HG03066 (cell line): ENCODE results near the gene CPNE7.
"Not testable (repeated sequence)": the region's sequence is repeated elsewhere in the genome, so short reads cannot be mapped to it uniquely, and the experiment has no call there.

Experiments used
- ATAC-seq: cut with Tn5 transposase; IDR thresholded peaks from one replicate; pipeline ENCODE4 v1.9.1; 2021; ENCODE audit warnings: low read depth; ENCODE audit not compliant: unreplicated experiment

CPNE7 gene

DNA sequence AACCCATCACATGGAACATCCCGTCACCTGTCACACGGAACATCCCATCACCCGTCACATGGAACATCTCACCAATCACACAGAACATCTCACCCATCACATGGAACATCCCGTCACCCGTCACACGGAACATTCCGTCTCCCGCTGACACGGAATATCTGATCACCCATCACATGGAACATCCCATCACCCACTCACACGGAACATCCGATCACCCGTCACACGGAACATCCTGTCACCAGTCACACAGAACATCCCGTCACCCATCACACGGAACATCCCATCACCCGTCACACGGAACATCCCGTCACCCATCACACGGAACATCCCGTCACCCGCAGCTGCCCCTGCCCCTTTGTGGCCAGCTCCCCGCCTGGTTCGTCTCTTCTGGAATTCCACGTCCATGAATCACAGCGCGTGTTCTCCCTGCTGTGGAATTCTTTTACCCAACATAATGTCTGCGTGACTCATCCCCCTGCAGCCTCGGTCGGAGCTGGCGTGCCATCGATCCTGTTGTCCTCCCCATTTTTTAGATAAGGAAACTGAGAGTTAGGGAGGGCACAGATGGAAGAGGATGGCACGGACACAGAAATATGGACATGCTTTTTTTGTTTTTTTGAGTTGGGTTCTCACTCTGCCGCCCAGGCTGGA, 5.6 kb downstream of the CPNE7 start:
- ATAC-seq, result no peak

DNA sequence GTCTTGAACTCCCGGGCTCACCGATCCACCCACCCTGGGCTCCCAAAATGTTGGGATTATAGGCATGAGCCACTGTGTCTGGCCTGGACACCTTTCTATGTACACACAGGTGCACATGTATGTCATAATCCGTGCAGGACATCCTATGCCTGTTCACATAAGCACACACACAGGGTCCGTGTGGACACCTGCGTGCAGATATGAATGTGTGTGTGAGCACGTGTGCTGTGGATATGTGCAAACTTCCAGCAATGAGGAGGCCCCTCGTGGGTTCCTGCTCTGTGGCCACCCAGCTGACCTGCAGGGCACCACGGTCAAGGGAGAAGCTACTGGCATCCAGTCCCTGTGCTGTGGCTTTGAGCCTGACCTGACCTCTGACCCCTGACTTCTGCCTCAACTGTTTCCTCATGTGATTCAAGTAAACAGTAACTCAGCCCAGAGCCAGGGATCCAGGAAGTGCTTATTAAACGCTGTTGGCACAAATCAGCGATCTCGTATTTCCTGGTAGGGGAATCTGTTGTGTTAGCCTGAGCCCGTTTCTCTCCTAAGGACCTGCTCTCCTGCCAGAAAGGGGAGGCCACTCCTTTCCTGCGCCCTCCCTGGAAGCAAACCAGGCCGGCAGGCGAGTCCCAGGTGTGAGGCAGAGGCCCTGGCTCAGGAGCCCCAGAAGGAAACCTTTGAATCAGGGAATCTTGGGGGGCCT, 6.5 kb downstream of the CPNE7 start:
- no peak for ATAC-seq

DNA sequence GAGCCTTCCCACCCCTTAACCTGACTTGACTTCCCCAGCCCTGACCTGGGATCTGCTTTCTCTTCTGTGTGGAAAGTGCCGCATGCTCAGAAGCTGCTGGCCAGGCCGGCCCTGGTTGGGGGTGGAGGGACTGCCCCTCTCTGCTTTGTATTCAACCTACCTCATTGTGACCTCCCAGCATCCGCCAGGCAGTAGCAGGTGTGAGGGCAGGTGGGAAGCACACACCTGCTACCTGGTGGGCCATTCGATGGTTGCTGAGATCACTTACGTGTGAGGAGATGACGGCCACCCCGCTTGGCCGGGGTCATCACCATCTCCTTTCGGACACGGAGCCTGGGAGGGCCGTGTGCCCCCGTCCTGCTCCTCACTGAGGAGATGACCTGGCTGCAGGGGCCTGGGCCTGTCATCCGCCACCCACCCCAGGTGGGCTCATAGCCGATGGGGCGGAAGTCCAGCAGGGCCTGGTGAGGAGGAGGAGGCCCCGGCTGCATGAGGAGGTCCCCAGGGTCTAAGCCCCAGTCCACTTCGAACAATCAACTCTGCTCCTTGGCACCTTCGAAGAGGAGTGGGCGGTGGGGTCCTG, 7.1 kb downstream of the CPNE7 start:
- no peak for ATAC-seq

DNA sequence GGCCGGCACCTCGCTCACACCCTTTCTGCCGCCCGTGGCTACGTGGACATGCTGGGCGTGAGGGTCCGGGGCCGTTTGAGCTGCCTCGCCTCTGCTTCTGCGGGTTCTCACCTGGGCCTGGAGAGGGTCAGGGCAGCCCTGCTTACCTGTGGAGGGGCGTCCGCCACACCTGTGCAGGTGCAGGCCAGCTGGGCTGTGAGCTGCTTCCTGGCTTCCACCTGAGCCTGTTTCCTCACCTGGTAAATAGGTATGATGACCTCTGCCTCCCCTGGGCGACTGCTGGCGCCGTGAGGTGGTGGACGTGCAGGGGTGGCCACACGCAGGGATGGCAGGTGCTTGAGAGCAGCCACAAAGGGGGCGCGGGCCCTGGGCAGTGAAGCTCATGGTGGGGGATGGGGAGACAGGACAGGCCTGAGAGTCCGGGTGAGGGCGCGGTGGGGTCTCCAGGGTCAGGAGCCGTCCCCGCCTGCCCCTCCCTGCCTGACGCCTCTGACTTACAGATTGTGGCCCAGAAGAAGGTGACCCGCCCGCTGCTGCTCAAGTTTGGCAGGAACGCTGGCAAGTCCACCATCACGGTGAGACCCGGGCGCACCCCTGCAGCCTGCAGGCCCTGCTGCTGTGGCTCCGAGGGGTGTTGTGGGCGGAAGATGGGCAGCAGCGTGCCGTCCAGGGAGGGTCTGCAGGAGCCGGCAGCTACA, 7.8 kb downstream of the CPNE7 start:
- ATAC-seq, result no peak

DNA sequence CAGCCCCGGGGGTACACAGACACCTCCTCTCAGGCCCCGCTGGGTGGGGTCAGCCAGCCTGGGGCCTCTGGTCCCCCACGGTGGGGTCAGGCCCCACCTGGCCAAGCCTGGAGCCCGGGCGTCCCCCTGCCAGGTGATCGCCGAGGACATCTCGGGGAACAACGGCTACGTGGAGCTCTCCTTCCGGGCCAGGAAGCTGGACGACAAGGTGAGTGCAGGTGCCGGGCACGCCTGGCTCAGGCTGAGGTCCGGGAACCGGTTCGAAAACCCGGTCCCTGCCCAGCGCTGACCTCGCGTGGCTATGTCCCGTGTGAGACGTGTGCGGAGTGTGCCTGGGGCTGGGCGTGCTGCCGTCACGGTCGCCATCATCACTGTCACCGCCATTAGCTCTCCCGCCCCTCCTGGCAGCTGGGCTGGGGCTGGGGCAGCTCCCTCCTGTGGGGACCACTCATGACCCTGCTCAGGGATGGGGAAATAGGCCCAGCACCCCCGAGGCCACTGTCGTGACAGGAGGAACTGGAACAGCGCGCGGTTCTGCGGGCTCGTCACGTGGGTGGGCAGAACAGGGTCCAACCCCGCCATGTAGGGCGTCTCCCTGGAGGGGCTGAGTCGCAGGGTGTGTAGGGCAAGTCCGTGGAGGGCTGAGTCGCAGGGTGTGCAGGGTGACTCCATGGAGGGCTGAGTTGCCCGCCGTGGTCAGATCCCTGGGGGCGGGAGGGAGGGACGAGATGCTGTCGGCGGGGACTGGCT, 8.5 kb downstream of the CPNE7 start:
- ATAC-seq, result no peak

DNA sequence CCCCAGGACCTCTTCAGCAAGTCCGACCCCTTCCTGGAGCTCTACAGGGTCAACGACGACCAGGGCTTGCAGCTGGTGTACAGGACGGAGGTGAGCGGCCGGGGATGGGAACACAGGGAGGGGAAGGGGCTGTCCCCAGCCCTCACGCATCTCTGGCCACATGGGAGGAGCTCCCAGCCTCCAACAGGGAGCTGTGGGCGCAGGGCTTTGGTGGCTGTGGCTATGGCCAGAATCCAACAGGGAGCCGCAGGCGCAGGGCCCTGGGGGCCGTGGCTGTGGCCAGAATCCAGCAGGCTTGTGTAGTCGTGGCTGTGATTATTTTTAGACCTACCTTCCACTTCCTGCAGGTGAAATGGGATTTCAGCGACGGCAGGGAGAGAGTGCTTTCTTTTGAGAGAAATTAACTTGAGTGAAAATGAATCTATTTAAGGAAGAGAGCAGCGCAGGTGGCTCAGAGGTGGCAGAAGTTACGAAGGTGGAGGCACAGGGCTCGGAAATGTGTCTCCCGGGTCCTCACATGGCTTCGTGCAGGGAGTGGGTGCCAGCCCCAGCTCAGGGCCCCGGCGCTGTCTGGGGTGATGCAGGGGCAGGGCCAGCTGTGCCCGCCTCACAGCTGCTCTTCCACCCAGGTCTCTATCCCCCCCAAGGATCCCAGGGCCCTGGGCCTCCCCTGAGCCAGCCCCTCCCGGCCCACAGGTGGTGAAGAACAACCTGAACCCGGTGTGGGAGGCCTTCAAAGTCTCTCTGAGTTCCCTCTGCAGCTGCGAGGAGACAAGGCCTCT, 9.4 kb downstream of the CPNE7 start:
- ATAC-seq, result no peak

DNA sequence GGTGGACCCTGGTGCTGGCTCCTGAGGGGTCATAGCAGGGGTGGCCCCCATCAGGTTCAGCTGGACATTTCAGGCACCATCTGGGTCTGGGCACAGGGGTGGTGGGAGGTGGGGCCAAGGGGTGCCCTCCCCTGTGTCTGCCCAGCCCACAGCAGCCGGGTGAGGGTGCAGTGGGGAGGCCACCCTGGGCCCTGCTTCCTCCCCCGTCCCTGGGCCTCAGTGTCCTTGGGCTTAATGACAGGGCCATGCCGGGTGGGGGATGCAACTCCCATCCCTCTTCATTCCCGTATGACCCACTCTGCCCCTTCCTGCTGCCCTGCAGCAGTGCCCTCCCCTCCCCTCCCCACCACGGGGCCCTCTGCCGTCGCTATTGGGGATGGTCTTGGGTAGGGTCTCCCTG, 10.7 kb downstream of the CPNE7 start:
- no peak for ATAC-seq

DNA sequence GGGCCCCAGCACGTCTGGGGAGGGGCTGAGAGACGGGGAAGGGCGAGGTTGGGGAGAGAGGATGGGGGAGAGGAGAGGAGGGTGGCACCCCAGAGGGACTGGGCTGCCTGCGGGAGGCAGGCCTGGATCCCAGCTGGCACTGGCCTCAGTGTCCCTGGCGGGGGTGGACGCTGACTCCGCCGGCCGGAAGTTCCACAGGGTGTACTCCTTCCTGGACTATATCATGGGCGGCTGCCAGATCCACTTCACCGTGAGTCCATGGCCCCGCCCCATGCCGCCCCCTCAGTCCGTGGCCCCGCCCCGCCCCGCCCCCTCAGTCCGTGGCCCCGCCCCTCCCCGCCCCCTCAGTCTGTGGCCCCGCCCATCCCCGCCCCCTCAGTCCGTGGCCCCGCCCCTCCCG, 11.3 kb downstream of the CPNE7 start:
- no peak for ATAC-seq

DNA sequence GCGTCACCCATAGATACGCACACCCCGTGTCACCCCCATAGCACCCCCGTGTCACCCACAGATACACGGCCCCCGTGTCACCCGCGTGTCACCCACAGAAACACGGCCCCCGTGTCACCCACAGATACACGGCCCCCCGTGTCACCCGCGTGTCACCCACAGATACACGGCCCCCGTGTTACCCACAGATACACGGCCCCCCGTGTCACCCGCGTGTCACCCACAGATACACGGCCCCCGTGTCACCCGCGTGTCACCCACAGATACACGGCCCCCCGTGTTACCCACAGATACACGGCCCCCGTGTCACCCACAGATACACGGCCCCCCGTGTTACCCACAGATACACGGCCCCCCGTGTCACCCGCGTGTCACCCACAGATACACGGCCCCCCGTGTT, 12.1 kb downstream of the CPNE7 start:
- ATAC-seq, result not testable (repeated sequence)

DNA sequence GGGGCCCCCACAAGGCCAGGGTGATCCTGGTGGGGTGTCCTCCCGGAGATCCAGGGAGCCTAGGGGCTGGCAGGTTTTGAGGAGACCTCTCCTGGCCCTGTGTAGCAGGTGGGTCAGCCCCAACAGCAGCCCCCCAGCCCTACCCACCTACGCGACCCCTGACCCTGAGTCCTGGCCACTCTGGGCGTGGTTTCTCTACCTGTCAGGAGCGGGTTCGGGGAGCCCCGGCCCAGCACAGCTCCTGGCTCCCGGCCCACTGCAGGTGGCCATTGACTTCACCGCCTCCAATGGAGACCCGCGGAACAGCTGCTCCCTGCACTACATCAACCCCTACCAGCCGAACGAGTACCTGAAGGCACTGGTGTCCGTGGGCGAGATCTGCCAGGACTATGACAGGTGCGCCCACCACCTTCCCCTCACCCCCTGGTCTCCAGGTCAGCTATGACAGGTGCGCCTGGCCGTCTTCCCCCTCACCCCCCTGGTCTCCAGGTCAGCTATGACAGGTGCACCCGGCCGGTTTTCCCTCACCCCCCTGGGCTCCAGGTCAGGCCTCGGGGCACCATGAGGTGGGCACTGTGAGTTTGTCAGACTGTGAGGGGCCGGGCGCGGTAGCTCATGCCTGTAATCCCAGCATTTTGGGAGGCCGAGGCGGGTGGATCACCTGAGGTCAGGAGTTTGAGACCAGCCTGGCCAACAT, 13.0 kb downstream of the CPNE7 start:
- no peak for ATAC-seq

DNA sequence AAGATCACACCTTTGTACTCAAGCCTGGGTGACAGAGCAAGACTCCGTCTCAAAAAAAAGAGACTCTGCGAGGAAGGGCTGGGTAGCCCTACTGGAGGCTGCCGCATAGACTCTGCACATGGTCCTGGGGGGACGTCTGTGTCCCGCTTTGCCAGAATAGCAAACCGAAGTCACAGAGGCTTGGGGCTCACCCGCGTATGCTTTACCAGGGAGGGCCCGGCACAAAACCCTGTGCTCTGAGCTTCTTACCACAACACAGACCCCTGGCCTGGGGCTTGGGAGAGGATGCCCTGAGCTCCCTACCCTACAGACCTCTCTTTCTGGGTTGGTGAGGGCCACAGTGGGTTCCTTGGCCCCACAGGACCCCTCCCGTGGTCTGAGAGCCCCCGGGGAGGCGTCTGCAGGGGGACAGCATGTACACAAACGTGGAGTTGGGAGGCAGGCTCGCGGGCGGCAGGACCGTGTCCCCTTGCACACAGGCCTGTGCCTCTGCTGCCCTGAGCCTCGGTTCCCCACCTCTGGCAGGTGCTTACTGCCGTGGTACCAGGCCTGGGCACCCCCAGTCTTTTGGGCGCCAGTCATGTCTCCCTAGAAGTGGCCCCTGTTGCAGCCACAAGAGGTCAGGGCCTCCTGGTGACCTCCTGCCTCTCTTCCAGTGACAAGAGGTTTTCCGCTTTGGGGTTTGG, 13.8 kb downstream of the CPNE7 start:
- no peak for ATAC-seq

DNA sequence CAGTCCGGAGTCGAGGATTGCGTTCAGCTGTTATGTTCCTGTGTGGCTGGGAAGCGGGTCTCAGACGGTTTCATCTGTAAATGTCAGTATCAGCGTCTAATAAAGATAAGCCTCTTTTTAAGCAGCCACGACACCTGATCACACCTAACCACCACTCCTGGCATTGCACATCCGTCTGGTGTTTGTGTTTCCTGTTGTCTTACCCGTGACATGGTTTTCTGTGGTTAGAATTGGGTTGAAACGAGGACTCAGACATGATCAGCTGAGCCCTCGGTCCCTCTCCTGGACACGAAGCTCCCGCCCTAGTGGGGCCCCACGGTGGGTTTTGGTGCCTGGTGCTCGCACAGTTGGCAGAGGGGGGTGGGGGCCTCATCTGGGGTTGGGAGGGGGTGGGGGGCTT, 18.3 kb downstream of the CPNE7 start:
- ATAC-seq, result no peak

DNA sequence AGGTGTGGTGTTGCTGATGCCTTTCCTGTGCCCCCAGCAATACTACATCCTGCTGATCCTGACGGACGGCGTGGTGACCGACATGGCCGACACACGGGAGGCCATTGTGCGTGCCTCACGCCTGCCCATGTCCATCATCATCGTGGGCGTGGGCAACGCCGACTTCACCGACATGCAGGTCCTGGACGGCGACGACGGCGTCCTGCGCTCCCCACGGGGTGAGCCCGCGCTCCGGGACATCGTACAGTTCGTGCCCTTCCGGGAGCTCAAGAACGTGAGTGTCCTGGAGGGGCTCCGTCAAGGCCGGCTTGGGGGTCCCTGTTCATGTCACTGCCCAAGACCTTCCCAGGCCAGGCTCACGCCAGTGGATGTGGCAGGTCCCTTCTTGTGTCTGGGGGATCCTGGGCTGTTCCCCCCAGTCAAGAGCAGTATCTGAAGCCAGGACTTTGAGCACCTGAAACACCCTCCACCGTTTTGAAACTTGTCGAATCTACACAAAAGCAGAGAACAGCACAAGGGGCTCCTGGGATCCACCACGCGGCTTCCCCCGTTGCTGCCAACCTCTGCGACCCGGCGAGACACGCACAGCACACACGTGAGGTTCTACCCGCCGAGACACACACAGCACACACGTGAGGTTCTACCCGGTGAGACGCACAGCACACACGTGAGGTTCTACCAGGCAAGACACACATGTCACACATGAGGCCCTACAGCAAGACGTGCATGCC, 19.9 kb downstream of the CPNE7 start:
- no peak for ATAC-seq

DNA sequence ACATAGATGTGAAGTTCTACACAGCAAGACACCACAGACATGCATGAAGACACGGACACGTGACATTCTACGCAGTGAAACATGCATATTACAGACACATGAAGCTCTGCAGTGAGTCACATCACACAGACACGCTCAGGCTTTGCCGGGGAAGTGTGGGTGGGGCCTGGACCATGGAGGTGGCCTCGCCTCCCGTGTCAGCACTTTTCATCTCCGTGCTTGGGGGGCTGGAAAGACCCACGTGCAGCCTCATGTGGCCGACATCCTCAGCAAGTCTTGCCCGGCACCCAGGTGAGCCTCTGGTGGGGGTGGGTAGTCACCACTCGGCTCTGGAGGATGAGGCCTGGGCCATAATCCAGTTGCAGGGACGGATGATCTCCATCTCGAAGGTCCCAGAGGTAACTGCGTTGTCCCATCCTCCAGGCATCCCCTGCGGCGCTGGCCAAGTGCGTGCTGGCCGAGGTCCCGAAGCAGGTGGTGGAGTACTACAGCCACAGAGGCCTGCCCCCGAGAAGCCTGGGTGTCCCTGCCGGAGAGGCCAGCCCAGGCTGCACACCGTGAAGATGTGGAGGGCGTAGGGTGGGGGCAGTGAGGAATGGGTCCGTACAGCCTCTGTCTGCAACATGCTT, 20.6 kb downstream of the CPNE7 start:
- ATAC-seq, result no peak

DNA sequence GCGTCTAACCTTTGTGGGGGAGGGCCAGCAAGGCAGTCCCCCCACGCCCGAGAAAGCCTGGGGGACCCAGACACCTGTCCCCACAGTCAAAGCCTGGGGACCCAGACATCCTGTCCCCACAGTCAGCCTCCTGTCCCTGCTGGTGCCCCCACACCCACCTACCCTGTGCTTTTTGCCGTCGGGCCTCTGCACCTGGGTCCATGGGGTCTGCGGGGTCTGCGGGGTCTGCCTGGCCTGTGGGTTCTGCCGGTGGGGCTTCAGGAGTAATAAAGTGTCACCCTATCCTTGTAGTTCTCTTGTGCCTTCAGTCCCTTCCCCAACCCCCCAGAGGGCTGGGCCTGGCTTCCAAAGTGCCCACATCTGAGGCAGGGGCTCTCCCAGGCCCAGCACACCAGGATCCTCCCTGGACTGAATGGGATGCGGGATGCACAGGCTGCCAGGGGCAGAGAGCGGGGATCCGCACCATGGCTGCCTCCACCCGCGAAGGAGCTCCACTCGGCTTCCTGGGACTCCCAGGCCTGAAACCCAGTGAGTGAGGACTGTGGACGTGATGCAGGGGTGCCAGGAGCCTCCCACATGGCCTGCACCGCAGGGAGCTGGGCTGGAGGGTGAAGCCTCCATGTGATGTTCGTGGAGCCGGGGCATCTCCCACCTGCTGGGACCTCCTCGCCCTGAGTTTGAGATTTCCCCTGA, 21.5 kb downstream of the CPNE7 start:
- no peak for ATAC-seq

DNA sequence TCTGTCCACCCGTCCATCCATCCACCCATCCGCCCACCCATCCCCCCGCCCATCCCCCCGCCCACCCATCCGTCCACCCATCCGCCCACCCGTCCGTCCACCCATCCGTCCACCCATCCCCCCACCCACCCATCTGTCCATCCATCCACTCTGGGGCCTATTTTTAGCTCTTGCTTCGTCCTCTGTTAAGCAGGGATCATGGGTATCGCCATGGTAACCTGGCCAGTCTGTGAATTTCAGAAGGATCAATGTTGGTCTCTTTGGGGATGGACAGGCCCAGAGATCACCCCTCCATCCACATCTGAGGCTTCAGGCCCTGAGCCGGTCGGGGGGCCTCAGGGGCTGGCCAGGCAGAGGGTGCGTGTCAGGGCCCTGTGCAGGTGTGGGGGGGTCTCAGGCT, 22.6 kb downstream of the CPNE7 start:
- no peak for ATAC-seq

DNA sequence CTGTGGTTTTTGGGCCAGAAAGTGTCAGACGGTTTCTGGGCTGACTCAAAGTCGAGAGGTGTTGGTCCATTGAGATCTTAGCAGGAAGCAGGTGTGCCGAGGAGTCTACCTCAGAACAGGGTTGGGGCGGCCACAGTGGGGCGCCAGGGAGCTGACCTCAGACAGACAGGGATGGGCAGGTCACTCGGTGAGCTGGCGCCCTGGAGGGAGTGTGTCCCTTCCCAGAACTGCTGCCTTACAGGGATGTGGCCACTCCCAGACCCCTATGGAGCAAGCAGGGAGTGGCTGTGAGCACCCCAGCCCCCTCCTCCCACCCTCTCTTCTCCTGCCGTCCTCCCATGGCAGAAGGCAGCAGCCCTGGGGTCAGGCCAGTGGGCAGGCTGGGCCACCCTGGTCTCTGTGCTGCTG, 23.9 kb downstream of the CPNE7 start:
- no peak for ATAC-seq
